T-helper 2 cell (primary cell): ENCODE measurements around the gene TMEM63A.
A peak's percentile ranks its signal among the peaks of the same experiment; 100 is the strongest.

Source experiments
- DNase-seq, 5 experiments: peaks; one replicate each; pipeline versions ENCODE4 v3.0.0 to v3.0.0-alpha.2; 2012 to 2022

TMEM63A gene

DNA sequence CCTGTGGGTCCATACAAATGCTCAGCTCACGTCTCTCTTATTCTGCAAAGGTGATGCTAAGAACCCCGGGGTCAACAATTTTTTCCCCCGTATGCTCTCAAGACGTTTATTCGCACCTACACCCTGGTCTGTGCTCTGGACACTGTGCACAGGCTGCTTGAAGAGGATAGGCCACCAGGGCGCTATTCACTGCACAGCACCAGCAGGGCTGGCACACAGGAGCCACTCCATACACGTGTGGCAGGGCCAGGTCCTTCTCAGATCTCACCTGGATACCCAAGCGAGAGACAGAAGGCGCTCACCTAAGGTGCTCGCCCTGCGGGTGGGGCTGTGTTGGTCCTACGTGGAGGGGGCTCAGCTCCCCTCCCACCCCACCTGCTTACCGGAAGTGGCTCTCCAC is 16.7 kb downstream of the TMEM63A start:
- DNase-seq, result no peak

DNA sequence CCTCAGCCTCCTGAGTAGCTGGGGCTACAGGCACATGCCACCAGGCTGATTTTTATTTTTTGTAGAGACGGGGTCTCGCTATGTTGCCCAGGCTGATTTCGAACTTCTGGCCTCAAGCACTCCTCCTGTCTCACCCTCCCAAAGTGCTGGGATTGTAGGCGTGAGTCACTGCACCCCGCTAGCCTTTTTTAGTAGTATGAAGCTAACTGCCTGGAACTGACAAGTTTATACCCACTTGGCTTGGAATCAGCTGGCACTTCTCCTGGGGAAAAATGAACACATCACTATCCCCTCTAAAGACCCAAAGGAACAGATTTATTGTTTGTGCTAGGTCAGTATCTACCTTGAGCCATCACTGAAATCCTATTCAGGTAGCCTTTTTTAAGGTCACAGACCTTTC is 19.0 kb downstream of the TMEM63A start:
- DNase-seq, result no peak

DNA sequence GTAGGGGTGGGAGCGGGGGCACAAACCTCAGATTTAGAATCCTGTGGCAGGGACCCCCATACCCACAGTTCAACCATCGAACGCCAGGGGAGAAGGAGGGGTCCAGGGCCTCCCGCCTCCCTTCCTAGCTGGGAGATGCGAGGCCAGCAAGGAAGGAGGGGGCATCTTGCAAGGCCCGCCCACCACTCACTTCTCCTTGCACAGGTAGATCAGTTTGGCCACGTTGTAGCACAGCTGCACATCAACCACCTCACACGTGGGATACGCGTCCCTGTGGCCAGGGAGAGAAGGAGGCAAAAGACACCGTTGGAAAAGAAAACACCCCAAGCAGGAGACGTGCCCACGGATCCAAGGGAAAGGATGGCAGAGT is 19.6 kb downstream of the TMEM63A start:
- no peak for DNase-seq

DNA sequence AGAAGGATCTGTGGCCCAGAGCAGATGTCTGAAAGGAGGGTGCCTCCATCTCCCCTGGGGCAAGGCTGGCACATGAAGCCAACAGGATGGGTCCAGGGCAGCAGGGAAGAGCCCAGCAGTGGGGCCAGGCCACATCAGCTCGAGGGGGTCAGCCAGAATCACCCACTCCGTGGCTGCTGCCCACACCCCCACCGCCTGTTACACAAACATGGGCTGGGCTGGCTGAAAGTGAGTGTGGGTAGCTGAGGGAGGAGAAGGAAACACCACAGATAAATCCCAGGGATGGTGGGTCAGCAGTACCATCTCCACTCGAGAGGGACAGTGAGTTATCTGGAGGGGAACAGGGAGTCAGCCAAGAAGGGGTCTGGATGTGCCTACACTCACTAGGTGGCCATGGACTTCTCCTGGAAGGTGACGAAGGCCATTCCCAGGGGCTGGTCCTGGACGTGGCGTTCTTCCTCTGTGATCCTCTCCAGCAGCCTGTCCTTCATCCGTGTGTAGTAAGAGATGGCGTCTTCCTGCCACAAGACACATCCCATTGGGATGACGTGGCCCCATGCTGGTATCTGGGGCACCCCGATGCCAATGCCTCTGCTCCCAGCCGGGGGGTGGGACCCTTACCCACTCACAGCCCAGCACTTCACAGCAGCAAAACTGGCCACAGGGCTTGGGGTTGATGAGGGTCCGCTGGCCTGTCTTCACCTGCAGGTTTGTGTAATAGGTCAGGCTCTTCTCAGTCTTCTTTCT is 20.2 kb downstream of the TMEM63A start:
- no peak for DNase-seq

DNA sequence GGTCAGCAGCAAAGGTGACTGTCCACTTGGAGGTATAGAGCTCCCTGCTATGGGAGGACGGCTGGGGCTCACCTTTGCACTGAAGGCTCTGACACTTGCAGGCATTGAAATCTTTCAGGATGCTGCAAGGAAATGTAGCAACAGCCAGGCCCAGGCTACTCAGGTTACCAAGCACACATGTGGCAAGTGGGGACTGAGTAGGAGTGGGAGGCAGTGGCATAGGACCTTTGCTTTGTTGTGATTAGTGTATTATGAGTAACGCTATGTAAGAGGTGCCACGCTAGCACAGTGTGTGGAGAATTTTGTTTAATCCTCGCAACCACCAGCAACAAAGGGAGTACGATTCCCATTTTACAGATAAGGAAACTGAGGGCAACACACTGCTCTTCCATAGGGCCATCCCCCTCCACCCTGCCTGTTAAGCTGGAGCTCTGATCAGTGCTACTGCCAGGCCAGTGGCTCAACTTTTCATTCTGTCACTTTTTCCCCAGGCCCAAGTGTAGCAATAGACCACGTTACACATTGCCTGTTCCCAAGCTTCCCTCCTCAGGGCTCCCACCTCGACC is 21.2 kb downstream of the TMEM63A start:
- no peak for DNase-seq

DNA sequence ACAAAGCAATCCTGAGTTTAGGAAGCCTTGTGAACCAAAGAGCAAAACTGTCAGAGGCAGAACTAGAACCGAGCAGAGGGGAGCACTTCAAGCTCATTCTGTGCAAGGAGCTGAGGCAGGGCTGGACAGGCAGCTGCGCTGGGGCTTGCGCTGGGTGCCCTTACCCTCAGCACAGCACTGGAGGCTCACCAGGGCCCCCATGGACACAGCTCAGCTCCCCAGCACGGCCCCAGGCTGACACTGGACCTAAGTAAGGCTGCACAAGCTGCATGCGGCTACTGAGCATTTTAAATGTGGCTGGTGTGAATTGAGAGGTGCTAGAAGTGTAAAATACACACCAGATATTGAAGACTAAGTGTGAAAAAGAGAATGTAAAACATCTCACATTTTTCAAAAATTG is 22.1 kb downstream of the TMEM63A start:
- DNase-seq, result no peak

DNA sequence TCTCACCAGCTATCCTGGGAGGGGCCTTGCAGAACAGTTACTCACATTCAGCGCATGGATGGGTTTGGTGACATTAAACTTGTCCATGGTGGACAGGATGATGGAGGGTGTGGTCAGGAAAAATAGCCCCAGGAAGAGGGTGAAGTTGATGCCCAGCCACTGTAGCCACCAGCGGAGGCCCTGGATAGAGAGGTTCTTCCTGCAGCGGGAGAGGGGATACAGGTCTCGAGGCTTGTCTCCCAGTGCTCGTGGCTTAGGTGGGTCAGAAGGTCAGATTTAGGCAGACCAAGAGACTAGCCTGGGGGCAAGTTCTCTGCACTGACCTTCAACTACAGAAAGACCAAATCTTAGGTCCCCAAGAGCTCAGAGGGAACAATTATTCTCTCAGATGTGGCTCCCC is 23.0 kb downstream of the TMEM63A start:
- no peak for DNase-seq

DNA sequence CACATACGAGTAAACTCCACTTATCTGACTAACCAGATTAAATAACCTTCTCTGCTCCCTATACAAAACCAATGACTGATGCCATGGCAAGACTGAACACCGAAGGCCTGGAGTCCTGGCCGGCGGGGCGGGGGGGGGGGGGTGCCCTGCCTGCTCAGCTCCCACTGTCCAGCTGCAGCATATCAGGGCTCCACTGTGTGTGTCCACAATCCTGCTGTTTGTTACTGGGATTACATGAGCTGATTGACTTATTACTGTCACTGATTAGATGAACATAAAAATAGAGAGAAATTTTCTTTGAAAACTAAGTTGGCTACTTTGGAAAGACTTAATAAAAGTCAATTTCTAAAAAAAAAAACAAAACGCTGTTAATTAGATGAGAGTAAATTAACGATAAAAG is 24.9 kb downstream of the TMEM63A start:
- DNase-seq, result no peak

DNA sequence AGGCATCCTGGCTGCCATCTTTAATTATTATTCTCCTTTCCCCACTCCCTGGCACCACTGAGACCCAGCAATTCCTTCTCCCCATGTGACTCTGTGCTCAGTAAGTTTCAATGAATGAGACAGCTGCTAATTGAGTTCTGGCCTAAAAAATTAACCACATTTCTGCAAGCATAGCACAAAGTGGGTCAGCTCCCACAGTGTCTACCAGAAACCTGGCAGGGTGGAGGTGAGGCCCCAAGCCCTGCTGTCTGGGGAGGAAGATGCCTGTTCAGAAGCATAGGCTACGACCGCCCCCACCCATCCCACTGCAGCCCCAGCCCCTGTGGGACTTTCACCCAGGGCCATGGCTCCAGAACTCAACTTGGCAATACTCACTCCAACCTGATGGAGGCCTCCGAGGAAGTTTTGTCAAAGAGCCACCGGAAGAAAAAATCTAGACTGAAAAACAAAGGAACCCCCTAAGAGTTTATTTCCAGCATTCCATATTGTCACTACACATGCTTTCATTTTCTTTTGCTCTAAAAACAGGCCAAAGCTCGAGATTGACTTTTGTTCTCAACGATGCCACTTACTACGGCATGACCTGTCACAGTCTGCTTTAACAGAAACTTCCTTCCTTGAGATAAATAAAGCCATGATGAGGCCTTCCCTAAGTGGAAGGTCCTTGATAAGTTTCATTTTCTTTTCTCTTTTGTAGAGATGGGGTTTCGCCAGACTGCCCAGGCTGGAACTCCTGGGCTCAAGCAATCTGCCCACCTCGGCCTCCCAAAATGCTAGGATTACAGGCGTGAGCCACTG is 26.5 kb downstream of the TMEM63A start:
- peak in 1 of 5 experiments; percentile 49 for DNase-seq

DNA sequence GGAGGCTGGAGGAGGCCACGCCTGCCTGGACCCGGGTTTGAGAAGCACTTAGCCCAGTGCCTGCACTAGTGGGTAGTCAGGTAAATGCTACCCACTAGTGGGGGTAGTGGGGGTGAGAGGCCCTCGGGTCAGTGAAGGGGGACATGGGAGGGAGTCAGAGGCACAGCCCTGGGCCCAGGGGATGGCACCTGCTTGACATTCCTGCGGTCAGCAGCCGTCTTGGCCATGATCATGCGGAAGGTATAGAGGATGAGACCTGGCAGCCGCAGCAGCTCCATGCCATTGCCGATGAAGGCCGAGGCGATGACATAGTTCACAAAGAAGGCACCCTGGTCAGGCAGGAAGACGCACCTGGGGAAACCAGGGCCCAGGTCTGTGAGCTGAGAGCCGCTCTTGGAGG is 28.7 kb downstream of the TMEM63A start:
- no peak for DNase-seq

DNA sequence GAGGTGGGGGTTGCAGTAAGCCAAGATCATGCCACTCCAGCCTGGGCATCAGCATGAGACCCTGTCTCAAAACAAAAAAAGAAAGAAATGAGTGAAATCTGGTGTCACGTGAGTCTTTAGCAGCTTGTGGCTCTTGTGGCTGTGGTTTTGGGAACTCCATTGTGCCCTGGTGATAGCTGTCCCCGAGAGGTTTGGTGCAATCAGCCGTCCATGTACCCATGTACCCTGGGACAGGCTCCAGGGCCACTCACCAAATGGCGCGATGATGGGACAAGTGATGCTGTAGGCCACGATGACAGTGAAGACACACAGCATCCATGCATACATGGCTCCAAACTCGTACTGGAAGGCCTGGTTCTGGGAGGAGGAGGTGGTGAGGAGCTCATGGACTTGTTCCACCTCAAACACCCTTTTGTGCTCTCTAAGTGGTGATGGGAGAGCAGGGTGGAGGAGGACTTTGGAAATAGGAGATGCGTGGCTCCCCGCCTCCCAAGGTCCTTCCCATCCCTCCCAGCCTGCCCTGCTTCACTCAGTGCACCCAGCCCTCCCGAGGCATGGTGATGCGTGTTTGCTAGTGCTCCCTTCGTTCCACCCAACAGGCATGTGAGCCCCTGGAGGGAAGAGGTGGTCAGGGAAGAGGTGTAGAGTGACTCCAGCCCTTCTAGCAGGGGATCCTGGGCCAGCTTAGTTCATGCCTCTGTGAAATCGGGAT is 29.6 kb downstream of the TMEM63A start:
- no peak for DNase-seq

DNA sequence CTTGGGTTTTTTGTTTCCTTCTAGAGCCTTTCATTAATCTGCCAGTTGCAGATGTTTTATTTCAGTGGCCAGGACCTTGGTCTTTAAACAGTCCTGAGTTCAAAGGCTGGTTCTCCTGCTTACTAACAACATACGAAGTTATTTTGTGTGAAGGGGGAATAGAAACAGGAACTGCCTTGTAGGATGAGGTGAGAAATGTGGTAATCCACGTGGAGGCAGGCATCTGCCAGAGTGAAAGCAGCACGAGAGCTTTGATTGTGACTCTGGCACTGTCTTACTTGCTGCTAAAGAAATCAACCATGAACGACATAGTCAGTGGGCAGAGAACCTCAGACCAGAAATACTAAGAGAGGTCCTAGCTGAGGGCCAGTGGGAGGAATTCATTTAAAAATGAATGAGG is 30.4 kb downstream of the TMEM63A start:
- peak in 1 of 5 experiments; percentile 36 for DNase-seq

DNA sequence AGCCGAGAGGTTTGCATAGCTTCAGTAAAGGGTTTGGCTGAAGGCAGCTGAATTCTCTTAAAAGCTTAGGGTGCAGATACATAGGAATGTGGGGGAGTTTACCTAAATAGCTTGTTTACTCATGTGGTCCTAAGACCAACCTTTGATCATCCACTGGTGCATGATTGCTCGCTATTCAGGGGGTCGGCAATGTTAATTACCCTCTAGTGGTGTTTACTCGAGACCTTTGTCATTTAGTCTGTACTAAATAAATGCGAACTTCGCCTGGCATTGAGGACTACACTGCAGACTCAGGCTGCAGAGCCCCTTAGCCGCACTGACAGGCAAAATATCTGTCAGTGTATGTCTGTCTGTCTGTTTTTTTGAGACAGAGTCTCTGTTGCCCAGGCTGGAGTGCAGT is 31.8 kb downstream of the TMEM63A start:
- DNase-seq, result no peak

DNA sequence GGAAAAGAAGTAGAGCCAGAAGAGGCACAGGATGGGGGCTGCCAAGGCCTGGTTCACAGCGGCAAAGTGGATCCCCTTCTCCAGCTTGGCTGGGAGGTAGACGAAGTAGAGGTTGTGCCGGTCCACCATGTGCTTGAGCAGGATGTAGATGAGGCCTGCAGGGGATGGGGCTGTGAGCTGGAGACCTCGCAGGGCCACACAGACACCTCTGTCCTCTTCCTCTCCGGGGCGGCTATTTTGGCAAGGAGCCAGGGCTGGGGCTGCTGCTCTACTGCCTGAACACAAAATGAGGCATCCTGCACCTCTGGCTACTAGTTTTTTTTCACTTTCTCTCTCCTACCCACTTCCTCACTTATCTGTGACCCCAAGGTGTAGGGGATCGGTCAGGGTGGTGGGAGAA is 32.3 kb downstream of the TMEM63A start:
- peak in 1 of 5 experiments; percentile 51 for DNase-seq

DNA sequence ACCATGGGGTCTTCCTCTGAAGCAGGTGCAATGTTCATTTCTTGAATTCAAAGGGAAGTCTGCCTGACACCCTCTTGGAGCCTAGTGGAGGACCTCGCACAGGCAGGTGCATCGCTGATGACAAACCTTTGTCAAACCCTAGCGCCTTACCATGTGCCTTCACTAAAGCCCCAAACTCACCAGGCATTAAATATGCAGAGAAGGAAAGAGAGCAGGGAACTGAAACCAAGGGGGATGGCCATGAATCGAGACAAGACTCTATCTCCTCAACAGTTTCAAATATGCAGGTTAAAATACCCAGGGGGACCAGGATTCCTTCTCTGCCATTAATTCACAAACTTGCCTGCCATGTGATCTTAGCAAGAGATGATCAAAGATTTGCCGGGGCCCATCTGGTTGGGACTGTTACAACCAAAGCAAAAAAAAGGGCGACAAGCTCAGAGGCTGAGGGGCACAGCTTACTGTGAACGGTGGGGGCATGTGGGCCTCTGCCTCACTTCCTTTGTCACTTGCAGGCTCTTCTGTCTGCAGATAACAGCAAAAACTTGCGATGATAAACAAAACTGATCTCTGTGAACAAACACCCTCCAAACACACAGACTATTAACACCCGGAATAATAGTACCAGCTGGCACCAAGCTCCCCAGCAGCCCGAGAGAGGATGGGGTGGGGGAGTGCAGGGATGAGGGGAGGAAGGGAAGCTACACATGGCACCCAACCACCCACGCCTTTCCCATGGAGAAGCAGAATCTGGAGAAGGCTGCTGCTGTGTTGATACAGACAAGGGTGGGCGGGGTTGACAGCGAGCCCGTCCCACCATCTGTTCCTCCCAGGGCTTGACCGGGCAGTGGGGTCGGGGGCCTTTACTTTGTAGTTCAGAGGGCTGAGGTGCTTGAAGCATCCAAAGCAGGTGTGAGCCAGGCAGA is 33.9 kb downstream of the TMEM63A start:
- DNase-seq, result peak in 1 of 5 experiments; percentile 48

DNA sequence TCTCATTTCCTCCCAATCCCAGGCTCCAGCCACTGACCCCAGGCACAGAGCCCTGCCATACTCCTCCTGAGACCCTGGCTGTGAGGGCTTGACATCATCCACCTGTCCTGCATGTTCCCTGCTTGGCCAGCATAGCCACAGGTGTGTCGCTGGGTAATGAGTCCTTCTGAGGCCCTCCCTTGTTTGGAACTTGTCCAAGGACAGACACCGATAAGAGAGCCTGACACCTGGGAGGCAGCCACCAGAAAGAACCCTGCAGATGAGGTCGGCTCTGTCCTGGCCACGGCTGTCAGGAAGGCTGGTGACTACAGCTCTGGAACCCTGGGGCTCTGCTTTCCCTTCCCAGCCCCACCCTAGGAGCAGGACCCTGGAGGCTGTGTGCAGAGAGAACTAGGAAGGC is 34.6 kb downstream of the TMEM63A start:
- no peak for DNase-seq

DNA sequence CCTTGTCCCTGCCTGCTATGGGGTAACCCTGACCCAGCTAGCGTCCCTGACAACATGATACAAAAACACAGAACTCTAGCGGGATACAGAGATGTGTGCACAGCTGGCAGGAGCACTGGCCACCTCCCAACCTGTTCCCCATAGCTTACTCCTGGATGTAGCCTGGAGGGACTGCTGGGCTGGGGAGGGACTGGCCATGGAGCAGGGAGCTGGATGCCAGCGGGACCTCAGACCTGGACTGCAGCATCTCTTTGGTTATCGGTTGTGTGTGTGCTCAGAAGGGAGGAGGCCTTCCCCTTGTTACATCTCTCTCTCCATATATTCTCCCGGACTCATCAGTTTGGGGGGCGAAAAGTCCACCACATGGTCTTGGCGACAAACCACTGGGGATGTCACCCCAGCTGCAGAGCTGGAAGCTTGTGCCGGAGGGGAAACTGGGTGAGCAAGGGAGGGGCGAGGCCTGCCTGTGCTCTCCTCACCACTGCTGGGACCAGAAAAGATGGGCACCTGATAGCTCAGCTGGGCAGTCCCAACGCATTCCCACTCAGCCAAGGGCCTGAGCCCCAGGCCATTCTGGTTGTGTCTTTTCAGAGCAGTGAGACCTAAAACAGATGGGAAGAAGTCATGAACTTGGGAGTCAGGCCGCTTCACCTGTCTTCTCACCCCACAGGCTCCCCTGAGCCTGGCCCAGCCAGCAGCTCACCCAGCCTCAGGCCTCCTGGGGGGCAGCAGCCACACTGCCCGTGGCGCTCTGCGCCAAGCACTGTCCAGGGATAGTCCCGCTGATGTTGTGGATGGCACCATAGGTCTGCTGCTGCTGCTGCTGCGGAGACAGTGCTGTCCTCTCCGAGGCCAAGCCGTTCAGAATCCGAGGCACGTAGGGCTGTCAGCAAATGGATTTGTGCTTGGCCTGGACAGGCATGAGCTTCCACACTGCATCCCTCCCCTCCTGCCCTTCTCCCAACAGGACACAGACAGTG is 35.6 kb downstream of the TMEM63A start:
- DNase-seq, result no peak

DNA sequence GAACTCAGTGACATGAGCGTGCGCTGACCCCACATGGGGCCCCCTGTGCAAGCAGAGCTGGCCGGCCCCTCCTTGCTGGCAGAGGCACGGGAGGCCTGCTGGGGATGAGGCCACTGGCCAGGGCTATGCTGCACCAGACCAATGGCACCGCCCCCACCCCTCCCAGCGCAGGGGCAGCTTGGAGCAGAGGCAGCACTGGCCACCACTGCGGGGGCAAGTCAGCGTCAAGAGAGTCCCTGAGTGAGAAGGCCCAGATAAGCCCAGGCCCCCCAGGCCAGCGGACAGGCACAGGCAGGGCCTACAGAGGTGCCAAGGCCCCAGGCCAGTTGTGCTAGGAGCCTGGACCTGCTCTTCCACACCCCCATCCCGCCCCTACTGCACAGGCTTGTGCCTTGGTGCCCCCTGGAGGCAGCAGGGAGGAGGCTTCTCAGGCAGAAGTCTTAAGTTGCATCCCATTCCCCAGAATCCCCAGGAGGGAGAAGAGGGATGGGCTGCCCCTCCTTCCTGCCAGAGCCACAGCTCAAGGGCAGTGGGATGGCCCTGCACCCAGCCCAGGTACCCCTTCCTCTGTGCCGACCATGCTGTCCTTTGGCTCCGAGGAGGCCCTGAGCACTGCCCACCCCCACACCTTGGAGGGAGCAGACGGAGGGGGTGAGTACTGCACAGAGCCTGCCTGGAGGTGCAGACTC is 36.5 kb downstream of the TMEM63A start:
- DNase-seq, result peak in 1 of 5 experiments; percentile 46

DNA sequence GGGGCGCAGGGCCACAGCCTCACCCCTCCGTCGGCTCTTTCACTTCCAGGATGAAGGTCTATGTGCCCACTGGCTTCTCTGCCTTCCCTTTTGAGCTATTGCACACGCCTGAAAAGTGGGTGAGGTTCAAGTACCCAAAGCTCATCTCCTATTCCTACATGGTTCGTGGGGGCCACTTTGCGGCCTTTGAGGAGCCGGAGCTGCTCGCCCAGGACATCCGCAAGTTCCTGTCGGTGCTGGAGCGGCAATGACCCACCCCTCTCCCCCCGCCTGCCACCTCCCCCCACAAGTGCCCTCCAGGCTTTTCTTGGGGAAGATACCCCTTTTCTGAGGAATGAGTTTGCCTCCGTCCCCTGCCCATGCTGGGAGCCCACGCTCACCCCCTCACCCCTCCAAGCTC is 37.1 kb downstream of the TMEM63A start:
- DNase-seq, result no peak
